Neural cell (in vitro differentiated cells): Measurements from ENCODE around the gene PLXNA4. TPM values are rescaled to one million over a fixed set of nuclear protein-coding genes. Genes with fewer than 3 reads are reported as not detected.

ENCODE experiments used
- H2AFZ ChIP-seq: fragments of 200-600, 300-800 bp; sonication (generic), shearing (Covaris generic); 2 replicates; pipeline ENCODE4 v1.6.0; 2014; ENCODE audit warnings: low read depth, mild to moderate bottlenecking, antibody characterized with exemption, low read length, moderate library complexity
- H3F3A ChIP-seq: fragments of 200-600 bp; shearing (Covaris generic); 2 replicates; pipeline ENCODE4 v1.6.1; 2016; ENCODE audit warnings: mild to moderate bottlenecking, moderate library complexity, mixed read lengths, antibody characterized with exemption, low read length; ENCODE audit not compliant: insufficient read depth, poor library complexity, severe bottlenecking
- H3K27ac ChIP-seq: fragments of 200-600, 300-800 bp; sonication (generic), shearing (Covaris generic); 2 replicates; pipeline ENCODE4 v1.5.1; 2014; ENCODE audit warnings: mild to moderate bottlenecking, low read length, moderate library complexity
- H3K27me3 ChIP-seq: fragments of 300-800, 200-600 bp; sonication (generic), shearing (Covaris generic); 2 replicates; pipeline ENCODE4 v1.6.0; 2014; ENCODE audit warnings: mild to moderate bottlenecking, low read depth, low read length, moderate library complexity; ENCODE audit not compliant: insufficient read depth
- H3K36me3 ChIP-seq: fragments of 300-800, 200-600 bp; sonication (generic), shearing (Covaris generic); 2 replicates; pipeline ENCODE4 v1.5.1; 2014; ENCODE audit warnings: mild to moderate bottlenecking, antibody characterized with exemption, low read length, moderate library complexity; ENCODE audit not compliant: insufficient read depth
- H3K4me2 ChIP-seq: fragments of 300-800, 200-600 bp; sonication (generic), shearing (Covaris generic); 2 replicates; pipeline ENCODE4 v1.6.0; 2014; ENCODE audit warnings: mild to moderate bottlenecking, low read length
- H3K4me3 ChIP-seq: fragments of 300-800, 200-600 bp; sonication (generic), shearing (Covaris generic); 2 replicates; pipeline ENCODE4 v1.5.1; 2014; ENCODE audit warnings: mild to moderate bottlenecking, low read length, moderate library complexity
- H3K79me2 ChIP-seq: fragments of 200-600 bp; shearing (Covaris generic); replicated peaks from 2 replicates; pipeline ENCODE4 v1.6.0; 2014; ENCODE audit warnings: mild to moderate bottlenecking, low read length, moderate library complexity; ENCODE audit not compliant: insufficient read depth
- H3K9ac ChIP-seq: fragments of 300-800, 200-600 bp; sonication (generic), shearing (Covaris generic); 2 replicates; pipeline ENCODE4 v1.6.1; 2016; ENCODE audit warnings: mild to moderate bottlenecking, low read length, mixed read lengths
- H3K9me2 ChIP-seq: fragments of 200-600 bp; shearing (Covaris generic); 2 replicates; pipeline ENCODE4 v1.6.1; 2016; ENCODE audit warnings: mild to moderate bottlenecking, low read length, mixed read lengths; ENCODE audit not compliant: insufficient read depth
- H3K9me3 ChIP-seq: fragments of 200-600, 300-800 bp; sonication (generic), shearing (Covaris generic); 2 replicates; pipeline ENCODE4 v1.6.1; 2016; ENCODE audit warnings: mild to moderate bottlenecking, mixed run types, low read length, moderate library complexity, mixed read lengths
- H4K20me1 ChIP-seq: fragments of 200-600 bp; shearing (Covaris generic); 2 replicates; pipeline ENCODE4 v1.6.1; 2016; ENCODE audit warnings: mild to moderate bottlenecking, mixed run types; ENCODE audit not compliant: insufficient read depth
- CTCF ChIP-seq: fragments of 450-650 bp; IDR thresholded peaks from 2 replicates; pipeline ENCODE4 v1.5.1; 2014; ENCODE audit warnings: antibody characterized with exemption, mild to moderate bottlenecking, moderate library complexity; ENCODE audit not compliant: poor library complexity, severe bottlenecking
- EP300 ChIP-seq: fragments of 450-650 bp; conservative IDR thresholded peaks from 2 replicates; pipeline ENCODE4 v1.6.1; 2014; ENCODE audit warnings: antibody characterized with exemption, mild to moderate bottlenecking, moderate library complexity; ENCODE audit not compliant: poor library complexity, severe bottlenecking
- EZH2 ChIP-seq: fragments of 200-600, 300-800 bp; shearing (Covaris generic), sonication (generic); IDR thresholded peaks from 2 replicates; pipeline ENCODE4 v1.6.1; 2014; ENCODE audit warnings: antibody characterized with exemption, low read length, borderline replicate concordance, mild to moderate bottlenecking; ENCODE audit not compliant: insufficient read depth, poor library complexity, severe bottlenecking
- MXI1 ChIP-seq: fragments of 450-650 bp; conservative IDR thresholded peaks from 2 replicates; pipeline ENCODE4 v1.6.1; 2014; ENCODE audit warnings: antibody characterized with exemption, mild to moderate bottlenecking; ENCODE audit not compliant: poor library complexity, severe bottlenecking
- POLR2AphosphoS5 ChIP-seq: IDR thresholded peaks from 2 replicates; pipeline ENCODE4 v1.6.1; 2012
- RAD21 ChIP-seq: fragments of 450-650 bp; conservative IDR thresholded peaks from 2 replicates; pipeline ENCODE4 v1.6.1; 2014; ENCODE audit warnings: antibody characterized with exemption, mild to moderate bottlenecking, moderate library complexity
- REST ChIP-seq: IDR thresholded peaks from 2 replicates; pipeline ENCODE4 v1.6.1; 2012; ENCODE audit warnings: borderline replicate concordance
- SMC3 ChIP-seq: fragments of 450-650 bp; conservative IDR thresholded peaks from 2 replicates; pipeline ENCODE4 v1.6.1; 2014; ENCODE audit warnings: antibody characterized with exemption, mild to moderate bottlenecking, moderate library complexity; ENCODE audit not compliant: poor library complexity
- TAF1 ChIP-seq: IDR thresholded peaks from 2 replicates; pipeline ENCODE4 v1.6.1; 2012; ENCODE audit warnings: low read depth
- polyA plus RNA-seq: library from polyadenylated mRNA; depleted of rRNA; stranded (reverse); fragments of >200 nt; gene quantifications from 2 replicates; pipeline ENCODE4 v1.2.3, GENCODE V29; 2014

PLXNA4 gene
- polyA plus RNA-seq, 1 donor from 2014 or later, result 7.2 TPM

- TF ChIP-seq CTCF, result no peak
These were observed 130.0 kb downstream of the PLXNA4 start (continued) for GRCh38 chr7:132446260-132446659.

GRCh38 chr7:132443761-132444520, 132.3 kb downstream of the PLXNA4 start:
- Histone ChIP-seq H3K9me2 (no peaks in the 10 kb centered on the region), H3K27ac (no peak overlapping the region), H3K9ac (no peak overlapping the region), H3F3A (no peaks in the 10 kb centered on the region), H3K36me3 (no peaks in the 10 kb centered on the region), H2AFZ (no peak overlapping the region), H4K20me1 (no peaks in the 10 kb centered on the region), H3K79me2 (no peaks in the 10 kb centered on the region), H3K4me2 (no peak overlapping the region), H3K27me3 (no peaks in the 10 kb centered on the region), H3K4me3 (no peak overlapping the region), H3K9me3 (no peaks in the 10 kb centered on the region)
- no peak for TF ChIP-seq CTCF
- no peak for TF ChIP-seq TAF1
- TF ChIP-seq POLR2AphosphoS5, result no peak
- TF ChIP-seq SMC3, result no peak
- TF ChIP-seq REST, result no peak
- no peak for TF ChIP-seq MXI1
- no peak for TF ChIP-seq EZH2
- no peak for TF ChIP-seq RAD21

- H3K4me2 ChIP-seq, result no peak overlapping the region
- no peak for TF ChIP-seq POLR2AphosphoS5
- no peak for TF ChIP-seq CTCF
- no peak for TF ChIP-seq TAF1
- TF ChIP-seq EP300, result no peak
- no peak for TF ChIP-seq MXI1
- TF ChIP-seq REST, result no peak
- no peak overlapping the region for H3K9ac ChIP-seq
- no peaks in the 10 kb centered on the region for H3K79me2 ChIP-seq
- no peaks in the 10 kb centered on the region for H3K36me3 ChIP-seq
- H4K20me1 ChIP-seq, result no peaks in the 10 kb centered on the region
- no peak overlapping the region for H3K4me3 ChIP-seq
- H3K27me3 ChIP-seq, result no peaks in the 10 kb centered on the region
- H3K9me2 ChIP-seq, result no peaks in the 10 kb centered on the region
- H3K9me3 ChIP-seq, result no peaks in the 10 kb centered on the region
- H3K27ac ChIP-seq, result no peak overlapping the region
- no peak overlapping the region for H2AFZ ChIP-seq
- no peaks in the 10 kb centered on the region for H3F3A ChIP-seq
These were observed 134.3 kb downstream of the PLXNA4 start for GRCh38 chr7:132441935-132442334.
